A549 (cell line): Measurements from ENCODE around the gene MGLL.

ENCODE experiments used
- CTCF ChIP-seq: fragments of >200 bp; sonication (Bioruptor Twin); formaldehyde crosslinking; IDR thresholded peaks from 3 replicates; pipeline ENCODE4 v1.5.1; 2016
- FOSL2 ChIP-seq, 2 experiments: fragments of 450-650 bp in 1 of 2; fragments of >200 bp in 1 of 2; sonication (Bioruptor Twin) in 1 of 2; formaldehyde crosslinking; IDR thresholded peaks; 2 replicates each; pipeline versions ENCODE4 v1.5.0 to v1.6.1; 2016 to 2020; ENCODE audit warnings: mild to moderate bottlenecking in 1 of 2, moderate library complexity in 1 of 2
- HES2 ChIP-seq: fragments of >200 bp; sonication (Bioruptor Twin); formaldehyde crosslinking; IDR thresholded peaks from 2 replicates; pipeline ENCODE4 v1.6.1; 2016
- POLR2A ChIP-seq: IDR thresholded peaks from 2 replicates; pipeline ENCODE4 v1.6.1; 2012; ENCODE audit warnings: mild to moderate bottlenecking, low read length
- RFX5 ChIP-seq: fragments of 450-650 bp; IDR thresholded peaks from 2 replicates; pipeline ENCODE4 v1.7.1; 2014; ENCODE audit warnings: antibody characterized with exemption, mild to moderate bottlenecking, moderate library complexity

- no peak for TF ChIP-seq POLR2A
- TF ChIP-seq FOSL2 (IDR thresholded peaks at IDR 0.05): no peak
- TF ChIP-seq FOSL2 (CRISPR knock-in tag; IDR thresholded peaks at IDR 0.05): no peak
- no peak for TF ChIP-seq CTCF
- no peak for TF ChIP-seq HES2
- no peak for TF ChIP-seq RFX5
Measured at GRCh38 chr3:127674790-127675189, 147.5 kb downstream of the MGLL start.
